ENCODE data around the gene RPE65. TPM values are rescaled to one million over a fixed set of nuclear protein-coding genes. Genes with fewer than 3 reads are reported as not detected.
"Not testable (repeated sequence)": the region's sequence is repeated elsewhere in the genome, so short reads cannot be mapped to it uniquely, and the experiment has no call there.

RPE65 gene
- polyA plus RNA-seq, 3 donors from 2014 or later = not detected

DNA sequence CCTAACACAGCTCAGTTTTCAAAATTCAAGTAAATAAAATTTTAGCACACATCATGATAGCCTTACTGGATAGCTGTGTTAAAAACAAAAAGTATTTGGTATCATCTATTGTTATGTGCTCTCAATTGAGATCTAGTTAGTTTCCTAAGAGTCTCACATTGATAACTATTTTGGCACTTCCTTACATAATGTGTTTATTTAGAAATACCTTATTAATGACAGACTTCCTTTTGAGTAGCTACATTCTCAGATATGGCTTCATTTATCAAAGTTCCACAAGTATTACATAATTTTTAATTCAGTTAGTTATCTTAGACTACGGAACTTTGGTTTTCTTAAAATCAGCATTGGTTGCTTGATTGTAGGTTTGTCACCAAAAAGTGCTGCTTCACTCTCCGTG lies 26.9 kb upstream of the RPE65 start:
- H3K27me3 Mint-ChIP-seq (ENCODE audit: low read depth in 3 of 3); H3K4me3 Mint-ChIP-seq; H3K9me3 Mint-ChIP-seq; H3K27ac Mint-ChIP-seq; H3K4me1 Mint-ChIP-seq; DNase-seq: not testable (repeated sequence)
- H3K36me3 Mint-ChIP-seq = peaks cover 8 to 14% (median 10%) of the 10 kb centered on the region in 3 donors

DNA sequence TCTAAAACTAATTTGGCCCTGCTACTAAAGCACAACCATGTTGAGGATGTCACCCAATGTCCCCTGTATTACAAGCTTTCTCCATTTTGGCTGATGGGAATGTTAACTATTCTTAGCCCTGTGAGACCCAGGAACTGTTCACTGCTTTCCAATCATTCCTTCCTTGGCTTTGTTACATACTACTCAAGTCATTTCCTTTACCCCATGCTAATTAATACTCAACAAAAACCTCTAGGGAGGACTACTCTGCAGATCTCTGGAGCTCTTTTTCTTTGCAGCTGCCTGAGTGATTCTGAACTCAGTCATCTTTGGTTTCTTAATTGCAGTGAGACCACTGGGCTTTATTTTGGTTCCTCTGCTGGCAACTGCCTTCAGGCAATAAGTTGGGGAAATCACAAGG lies 23.3 kb upstream of the RPE65 start:
- peaks cover 0 to 9% (median 0%) of the 10 kb centered on the region in 6 donors for H3K9me3 Mint-ChIP-seq

DNA sequence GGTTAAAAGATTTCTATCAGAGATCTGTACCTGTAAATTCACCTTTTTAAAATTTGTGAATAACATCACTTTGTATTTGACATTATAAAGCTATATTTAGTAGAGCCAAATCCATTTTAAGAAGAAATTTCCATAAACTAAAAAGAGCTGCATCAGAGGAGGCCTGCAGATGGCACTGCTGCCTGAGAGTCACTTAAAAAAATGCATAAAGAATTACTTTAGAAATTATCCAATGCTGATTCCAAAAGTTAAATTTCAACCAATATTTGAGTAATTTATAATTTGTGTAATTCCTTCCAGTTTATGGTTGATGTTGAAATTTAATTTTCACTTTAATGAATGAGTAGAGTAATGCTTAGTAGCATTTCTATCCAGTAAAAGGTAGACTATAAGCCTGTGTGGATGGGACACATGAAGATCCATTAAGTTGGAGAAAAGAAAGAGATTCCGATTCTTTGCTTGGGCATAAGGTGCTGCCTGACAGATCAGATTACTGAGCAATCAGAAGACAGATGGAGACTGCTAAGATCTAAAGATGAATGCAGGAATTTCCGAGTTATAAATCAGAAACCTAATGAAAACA lies 20.7 kb upstream of the RPE65 start:
- peaks cover 0 to 3% (median 1%) of the 10 kb centered on the region in 3 donors for H3K27me3 Mint-ChIP-seq (ENCODE audit: low read depth in 3 of 3)
- H3K9me3 Mint-ChIP-seq = peaks cover 0 to 9% (median 0%) of the 10 kb centered on the region in 6 donors
- no peak for DNase-seq
- H3K27ac Mint-ChIP-seq = no peak overlapping the region
- H3K4me3 Mint-ChIP-seq = no peak overlapping the region
- no peaks in the 10 kb centered on the region for H3K4me1 Mint-ChIP-seq
- peaks cover 0 to 10% (median 3%) of the 10 kb centered on the region in 3 donors for H3K36me3 Mint-ChIP-seq

More for the DNA sequence above, 23.3 kb upstream of the RPE65 start:
- Mint-ChIP-seq H3K4me3 (no peak overlapping the region), H3K27me3 (ENCODE audit: low read depth in 3 of 3) (peaks cover 0 to 1% (median 0%) of the 10 kb centered on the region in 3 donors), H3K27ac (no peak overlapping the region), H3K4me1 (no peaks in the 10 kb centered on the region), H3K36me3 (peaks cover 4 to 10% (median 8%) of the 10 kb centered on the region in 3 donors)
- DNase-seq = no peak

DNA sequence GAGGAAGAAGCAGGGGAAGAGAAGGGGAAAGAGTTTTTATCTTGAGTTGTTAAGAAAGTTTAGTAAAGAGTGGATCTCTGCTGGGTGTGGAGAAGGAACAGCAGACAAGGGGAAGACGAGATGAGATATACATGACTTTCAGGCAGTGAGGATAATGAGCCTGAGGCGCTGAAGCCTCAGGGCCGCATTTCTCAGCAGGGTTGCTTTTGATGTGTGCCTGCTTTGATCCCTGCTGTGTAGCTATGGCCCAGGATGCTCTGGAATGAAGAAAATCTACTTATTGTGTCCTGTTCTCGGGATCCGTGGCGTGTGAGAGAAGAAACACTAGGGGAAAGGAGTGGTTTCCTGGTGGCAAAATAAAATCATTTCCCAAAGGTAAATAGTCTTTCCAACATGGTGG lies 15.1 kb upstream of the RPE65 start:
- H3K27me3 Mint-ChIP-seq (ENCODE audit: low read depth in 3 of 3) = peaks cover 0 to 3% (median 0%) of the 10 kb centered on the region in 3 donors
- peaks cover 0 to 23% (median 2%) of the 10 kb centered on the region in 6 donors for H3K9me3 Mint-ChIP-seq
- no peak overlapping the region for H3K4me3 Mint-ChIP-seq
- H3K27ac Mint-ChIP-seq = no peak overlapping the region
- no peak for DNase-seq
- H3K4me1 Mint-ChIP-seq = no peaks in the 10 kb centered on the region
- H3K36me3 Mint-ChIP-seq = no peaks in the 10 kb centered on the region

DNA sequence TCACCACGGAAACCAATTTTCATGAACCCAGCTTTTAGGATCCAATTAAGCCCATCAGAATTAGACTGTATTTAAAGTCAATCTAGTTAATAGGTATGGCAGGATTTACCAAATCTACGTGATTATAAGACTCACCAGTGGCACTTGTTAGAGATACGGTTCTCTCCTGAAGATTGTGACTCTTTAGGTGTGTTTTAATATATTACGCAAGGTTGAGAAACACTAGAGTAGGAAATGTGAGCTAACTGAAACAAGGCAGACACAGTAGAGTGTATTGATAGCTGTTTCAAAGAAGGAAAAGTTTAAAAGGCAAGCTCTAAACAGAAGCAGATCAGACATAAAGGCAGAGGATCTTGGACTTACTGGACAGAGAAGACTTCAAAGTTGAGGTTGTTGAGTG lies 11.2 kb upstream of the RPE65 start:
- H3K9me3 Mint-ChIP-seq = peaks cover 0 to 23% (median 2%) of the 10 kb centered on the region in 6 donors
- H3K4me3 Mint-ChIP-seq = no peak overlapping the region
- H3K27ac Mint-ChIP-seq = no peak overlapping the region
- peaks cover 0 to 2% (median 0%) of the 10 kb centered on the region in 3 donors for H3K27me3 Mint-ChIP-seq (ENCODE audit: low read depth in 3 of 3)
- H3K36me3 Mint-ChIP-seq = no peaks in the 10 kb centered on the region
- DNase-seq = no peak
- no peaks in the 10 kb centered on the region for H3K4me1 Mint-ChIP-seq

DNA sequence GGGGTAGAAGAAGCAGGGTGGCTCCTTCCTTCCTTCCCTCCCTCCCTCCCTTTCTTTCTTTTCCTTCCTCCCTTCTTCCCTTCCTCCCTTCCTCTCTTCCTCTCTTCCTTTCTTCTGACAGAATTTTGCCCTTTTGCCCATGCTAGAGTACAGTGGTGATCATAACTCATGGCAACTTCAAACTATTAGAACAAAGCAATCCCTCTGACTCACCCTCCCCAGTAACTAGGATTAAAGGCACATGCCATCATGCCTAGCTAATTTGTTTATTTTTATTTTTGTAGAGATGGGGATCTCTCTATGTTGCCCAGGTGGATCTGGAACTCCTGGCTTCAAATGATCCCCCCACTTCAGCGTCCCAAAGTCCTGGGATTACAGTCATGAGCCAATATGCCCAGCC lies 10.0 kb upstream of the RPE65 start:
- H3K27ac Mint-ChIP-seq = no peak overlapping the region
- H3K9me3 Mint-ChIP-seq = peaks cover 0 to 17% (median 3%) of the 10 kb centered on the region in 6 donors
- no peak overlapping the region for H3K4me3 Mint-ChIP-seq
- H3K27me3 Mint-ChIP-seq (ENCODE audit: low read depth in 3 of 3) = peaks cover 0 to 2% (median 1%) of the 10 kb centered on the region in 3 donors
- H3K36me3 Mint-ChIP-seq = no peaks in the 10 kb centered on the region
- no peak for DNase-seq
- no peaks in the 10 kb centered on the region for H3K4me1 Mint-ChIP-seq

DNA sequence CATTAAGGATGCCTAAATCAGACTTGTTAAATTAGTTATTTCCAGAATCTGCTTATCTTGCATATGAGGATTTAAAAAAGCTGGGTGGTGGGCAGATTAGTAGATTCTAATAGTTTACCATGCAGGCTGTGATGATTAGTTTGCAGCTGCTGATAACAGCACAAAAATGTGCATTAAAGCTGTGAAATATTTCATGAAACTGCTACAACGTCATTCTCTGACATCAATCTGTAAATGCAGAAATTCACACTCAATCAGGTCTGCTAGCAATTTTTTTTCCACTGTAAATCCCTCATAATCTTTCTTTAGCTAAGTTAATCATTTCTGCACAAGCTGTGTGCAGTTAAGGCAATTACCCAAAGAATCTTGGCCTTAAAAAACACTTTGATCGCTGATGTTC lies 9.3 kb upstream of the RPE65 start:
- H3K4me1 Mint-ChIP-seq = no peaks in the 10 kb centered on the region
- no peak overlapping the region for H3K27ac Mint-ChIP-seq
- H3K27me3 Mint-ChIP-seq (ENCODE audit: low read depth in 3 of 3) = peaks cover 0 to 2% (median 1%) of the 10 kb centered on the region in 3 donors
- no peak for DNase-seq
- peaks cover 0 to 11% (median 3%) of the 10 kb centered on the region in 6 donors for H3K9me3 Mint-ChIP-seq
- H3K4me3 Mint-ChIP-seq = no peak overlapping the region
- no peaks in the 10 kb centered on the region for H3K36me3 Mint-ChIP-seq

DNA sequence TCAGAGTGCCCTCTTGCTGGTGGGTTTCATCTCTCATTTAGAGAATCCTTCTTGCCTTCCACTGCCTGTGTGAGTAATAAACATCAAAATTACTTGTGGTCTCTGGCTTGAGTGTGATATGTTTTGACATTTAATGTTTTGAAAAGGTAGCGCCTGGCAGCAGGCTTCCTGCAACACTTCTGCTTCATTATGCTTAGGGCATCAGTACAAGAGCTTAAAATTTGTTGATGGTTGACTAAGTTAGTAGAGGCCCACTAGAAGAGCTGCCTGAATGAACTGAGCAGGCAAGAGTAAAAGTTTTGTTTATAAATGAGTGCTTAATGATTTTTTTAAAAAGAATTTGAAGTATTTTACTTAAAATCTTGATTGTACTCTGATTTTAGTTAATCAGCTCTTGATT lies 6.4 kb upstream of the RPE65 start:
- Mint-ChIP-seq H3K36me3 (no peaks in the 10 kb centered on the region), H3K9me3 (peaks cover 0 to 6% (median 3%) of the 10 kb centered on the region in 6 donors), H3K4me1 (no peaks in the 10 kb centered on the region), H3K27ac (no peak overlapping the region), H3K4me3 (no peak overlapping the region), H3K27me3 (ENCODE audit: low read depth in 3 of 3) (peaks cover 1 to 4% (median 2%) of the 10 kb centered on the region in 3 donors)
- DNase-seq = no peak

DNA sequence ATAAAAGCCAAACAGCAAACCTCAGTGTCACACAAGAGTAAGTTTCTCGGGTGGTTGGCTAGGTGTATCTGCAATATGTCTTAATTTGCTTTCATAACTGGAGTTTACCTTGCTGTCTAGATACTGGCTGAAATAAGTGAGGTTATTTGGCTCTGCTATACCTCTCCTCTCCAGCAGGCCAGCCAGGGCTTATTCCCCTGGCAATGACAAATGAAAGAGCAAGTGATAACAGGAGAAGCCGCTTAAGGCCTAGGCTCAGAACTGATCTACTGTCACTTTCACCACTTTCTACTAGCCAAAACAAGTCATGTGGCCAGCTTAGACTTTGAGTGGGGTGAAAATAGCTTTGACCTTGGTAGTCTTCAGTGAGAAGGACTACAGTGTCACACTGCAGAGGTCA lies 4.8 kb upstream of the RPE65 start:
- Mint-ChIP-seq H3K4me3 (no peak overlapping the region), H3K4me1 (no peaks in the 10 kb centered on the region), H3K27me3 (ENCODE audit: low read depth in 3 of 3) (peaks cover 0 to 4% (median 1%) of the 10 kb centered on the region in 3 donors), H3K9me3 (peaks cover 0 to 5% (median under 1%) of the 10 kb centered on the region in 6 donors), H3K27ac (no peak overlapping the region), H3K36me3 (no peaks in the 10 kb centered on the region)
- no peak for DNase-seq

DNA sequence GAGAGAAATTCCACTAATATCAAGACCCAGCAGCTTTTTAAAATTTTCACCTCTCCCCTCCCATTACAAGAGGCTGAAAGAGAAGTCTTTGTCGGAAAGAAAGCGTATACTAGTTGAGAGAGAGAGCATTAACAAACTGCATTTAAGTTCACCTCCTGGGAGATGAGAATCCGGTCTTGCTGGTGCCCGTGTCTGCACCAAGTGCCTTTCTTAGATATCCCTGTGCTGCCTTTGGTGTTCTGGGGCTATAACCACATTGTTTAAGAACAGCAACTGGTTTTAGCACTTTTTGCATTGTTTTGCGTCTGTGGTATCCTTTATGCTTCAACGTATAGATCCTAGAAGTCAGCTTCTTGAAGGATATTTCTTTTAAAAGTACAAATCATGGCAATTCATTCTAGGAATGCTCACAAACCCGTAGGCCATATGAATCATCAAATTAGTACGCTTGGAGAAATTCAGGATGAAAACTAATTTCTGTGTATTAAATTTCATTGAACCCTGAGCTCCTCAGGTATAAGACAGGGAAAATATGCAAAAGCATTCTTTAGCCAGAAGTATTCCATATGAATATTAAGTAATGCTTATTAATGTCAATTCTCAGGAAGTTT lies 3.4 kb upstream of the RPE65 start:
- no peak for DNase-seq
- Mint-ChIP-seq H3K36me3 (no peaks in the 10 kb centered on the region), H3K4me1 (no peaks in the 10 kb centered on the region), H3K27ac (no peak overlapping the region), H3K4me3 (no peak overlapping the region), H3K27me3 (ENCODE audit: low read depth in 3 of 3) (peaks cover 0 to 4% (median 1%) of the 10 kb centered on the region in 3 donors), H3K9me3 (peaks cover 0 to 5% (median 2%) of the 10 kb centered on the region in 6 donors)

DNA sequence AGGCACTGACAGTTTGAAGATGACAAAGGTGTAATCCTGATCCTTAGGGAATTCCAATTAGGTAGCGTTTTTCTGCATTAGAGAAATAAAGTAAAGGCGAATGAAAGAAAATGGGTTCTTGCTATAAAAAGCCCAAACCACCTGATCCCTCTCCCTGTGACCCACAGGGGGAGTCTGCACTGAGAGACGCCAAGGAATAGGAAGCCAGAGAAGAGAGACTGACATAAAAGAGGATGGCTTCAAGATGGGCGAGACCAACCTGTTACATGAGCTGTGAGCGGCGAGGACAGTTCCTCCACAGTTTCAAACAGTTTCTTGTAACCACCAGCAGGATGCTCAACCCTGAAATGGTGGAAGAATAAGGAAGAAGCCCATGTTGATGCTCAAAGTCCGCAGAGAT lies 1.4 kb downstream of the RPE65 start:
- DNase-seq = no peak
- no peak overlapping the region for H3K27ac Mint-ChIP-seq
- peaks cover 0 to 4% (median under 1%) of the 10 kb centered on the region in 6 donors for H3K9me3 Mint-ChIP-seq
- peaks cover 0 to 4% (median 0%) of the 10 kb centered on the region in 3 donors for H3K27me3 Mint-ChIP-seq (ENCODE audit: low read depth in 3 of 3)
- no peak overlapping the region for H3K4me3 Mint-ChIP-seq
- H3K36me3 Mint-ChIP-seq = no peaks in the 10 kb centered on the region
- no peaks in the 10 kb centered on the region for H3K4me1 Mint-ChIP-seq

DNA sequence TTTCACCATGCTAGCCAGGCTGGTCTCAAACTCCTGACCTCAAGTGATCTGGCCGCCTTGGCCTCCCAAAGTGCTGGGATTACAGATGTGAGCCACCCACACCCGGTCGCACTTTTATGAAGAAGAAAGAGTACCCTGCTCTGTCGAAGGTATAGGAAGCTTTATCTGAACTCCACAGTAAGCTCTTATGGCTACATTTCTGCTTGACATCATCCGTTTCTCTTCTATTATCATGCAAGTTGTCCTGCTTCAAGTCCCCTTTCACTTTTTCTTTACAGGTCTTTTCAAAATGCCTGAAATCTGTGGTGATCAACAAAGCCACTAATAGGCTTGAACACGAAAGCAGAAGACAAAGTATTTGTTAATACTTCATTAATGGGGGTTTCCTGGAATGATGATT lies 4.0 kb downstream of the RPE65 start:
- no peak for DNase-seq
- no peak overlapping the region for H3K4me3 Mint-ChIP-seq
- H3K4me1 Mint-ChIP-seq = no peaks in the 10 kb centered on the region
- H3K9me3 Mint-ChIP-seq = peaks cover 0 to 5% (median 0%) of the 10 kb centered on the region in 6 donors
- no peaks in the 10 kb centered on the region for H3K36me3 Mint-ChIP-seq
- H3K27me3 Mint-ChIP-seq (ENCODE audit: low read depth in 3 of 3) = no peaks in the 10 kb centered on the region
- H3K27ac Mint-ChIP-seq = no peak overlapping the region

DNA sequence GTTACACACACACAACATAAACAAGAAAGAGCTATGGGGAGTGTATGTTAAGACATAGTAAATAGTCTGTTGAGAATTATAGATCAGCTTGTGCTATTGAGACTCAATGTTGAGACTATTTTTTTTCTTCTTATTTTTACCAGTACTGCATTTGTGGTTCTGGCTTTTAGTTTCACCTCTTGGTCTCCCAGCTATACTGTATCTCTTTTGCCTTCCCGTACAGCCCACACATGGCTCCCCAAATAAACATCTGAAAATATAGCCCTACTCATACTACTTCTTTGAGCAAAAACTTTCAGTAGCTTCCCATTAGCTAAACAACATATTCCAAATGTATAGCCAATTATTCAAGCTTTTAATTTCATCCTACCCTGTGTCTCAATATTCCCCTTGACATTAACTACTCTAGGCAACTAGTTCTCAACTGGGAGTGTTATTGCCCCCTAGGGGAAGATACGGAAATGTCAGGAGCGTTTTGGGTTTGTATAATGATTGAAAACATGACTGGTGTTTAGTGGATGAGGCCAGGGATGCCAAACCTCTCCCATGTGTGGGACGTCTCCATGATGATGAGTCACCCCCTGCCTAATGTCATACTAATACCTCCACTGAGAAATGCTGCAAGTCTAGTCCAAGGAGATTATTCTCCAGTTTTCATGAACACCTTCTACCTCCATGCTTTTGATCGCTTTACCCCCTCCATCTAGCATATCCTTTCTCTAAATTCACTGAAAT lies 6.8 kb downstream of the RPE65 start:
- H3K4me1 Mint-ChIP-seq = no peaks in the 10 kb centered on the region
- no peaks in the 10 kb centered on the region for H3K36me3 Mint-ChIP-seq
- H3K9me3 Mint-ChIP-seq = peaks cover 0 to 7% (median 0%) of the 10 kb centered on the region in 6 donors
- no peak for DNase-seq
- H3K27me3 Mint-ChIP-seq (ENCODE audit: low read depth in 3 of 3) = no peaks in the 10 kb centered on the region
- no peak overlapping the region for H3K4me3 Mint-ChIP-seq
- no peak overlapping the region for H3K27ac Mint-ChIP-seq

DNA sequence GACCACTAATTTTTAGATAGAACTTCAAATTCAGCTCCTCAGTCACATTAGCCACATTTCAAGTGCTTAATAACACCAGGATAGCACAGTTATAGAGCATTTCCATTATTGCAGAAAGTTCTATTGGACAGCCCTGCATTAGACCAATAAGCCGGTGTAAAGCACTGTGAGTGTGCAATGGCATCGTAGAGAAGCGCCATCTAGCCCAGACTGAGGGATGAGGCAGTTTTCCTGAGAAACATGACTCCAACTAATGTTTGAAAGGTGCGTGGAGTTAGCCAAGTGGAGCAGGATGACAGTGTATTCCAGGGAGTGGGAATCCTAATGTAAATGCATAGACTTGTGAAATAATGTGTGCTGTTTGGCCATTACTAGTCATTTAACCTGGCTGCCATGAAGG lies 7.7 kb downstream of the RPE65 start:
- H3K4me3 Mint-ChIP-seq = no peak overlapping the region
- no peak overlapping the region for H3K27ac Mint-ChIP-seq
- H3K36me3 Mint-ChIP-seq = no peaks in the 10 kb centered on the region
- H3K27me3 Mint-ChIP-seq (ENCODE audit: low read depth in 3 of 3) = no peaks in the 10 kb centered on the region
- no peak for DNase-seq
- no peaks in the 10 kb centered on the region for H3K4me1 Mint-ChIP-seq
- H3K9me3 Mint-ChIP-seq = peaks cover 0 to 7% (median 0%) of the 10 kb centered on the region in 6 donors

Data from immature natural killer cell (primary cell).